Stomach (tissue), 9 donors: Measurements from ENCODE around the gene PANX3. TPM values are rescaled to one million over a fixed set of nuclear protein-coding genes. Genes with fewer than 3 reads are reported as not detected.
"Not testable (repeated sequence)": the region's sequence is repeated elsewhere in the genome, so short reads cannot be mapped to it uniquely, and the experiment has no call there.

Source experiments
- DNase-seq, 2 donors: peaks; one replicate each; pipeline versions ENCODE4 v3.0.0 to v3.0.0-alpha.2; 2013 to 2019
- H3K27ac ChIP-seq, 5 donors: fragments of 200-600 bp in 4 of 5; sonication (generic) in 4 of 5; one replicate each; pipeline ENCODE4 v1.5.1; 2013 to 2019; ENCODE audit warnings: mild to moderate bottlenecking in 1 of 5, moderate library complexity in 1 of 5
- H3K27me3 ChIP-seq, 3 donors: fragments of 200-600 bp; sonication (generic); one replicate each; pipeline ENCODE4 v1.5.1; 2017 to 2019; ENCODE audit warnings: mixed run types in 1 of 3
- H3K36me3 ChIP-seq, 4 donors: fragments of 200-600 bp; sonication (generic); 1 replicate in 3 of 4; 2 replicates in 1 of 4; pipeline ENCODE4 v1.5.1; 2016 to 2019
- H3K4me1 ChIP-seq, 4 donors: fragments of 200-600 bp; sonication (generic); one replicate each; pipeline ENCODE4 v1.5.1; 2016 to 2019
- H3K4me3 ChIP-seq, 4 donors: fragments of 200-600 bp; sonication (generic) in 3 of 4; one replicate each; pipeline ENCODE4 v1.5.1; 2016 to 2019; ENCODE audit warnings: mild to moderate bottlenecking in 1 of 4
- H3K9me3 ChIP-seq, 4 donors: fragments of 200-600 bp; sonication (generic); one replicate each; pipeline ENCODE4 v1.5.1; 2016 to 2019
- CTCF ChIP-seq, 7 experiments: fragments of 450-650 bp in 4 of 7; fragments of 200-600 bp in 3 of 7; sonication (generic) in 3 of 7; IDR thresholded peaks; one replicate each; pipeline ENCODE4 v1.5.1; 2016 to 2019; ENCODE audit warnings: antibody characterized with exemption in 7 of 7, control low read depth in 2 of 7, mild to moderate bottlenecking in 1 of 7
- EP300 ChIP-seq: sonication (generic); formaldehyde crosslinking; IDR thresholded peaks from one replicate; pipeline ENCODE4 v1.6.1; 2017; ENCODE audit warnings: antibody characterized with exemption
- POLR2A ChIP-seq, 4 donors: fragments of 450-650 bp; IDR thresholded peaks; one replicate each; pipeline ENCODE4 v1.6.1; 2016; ENCODE audit warnings: antibody characterized with exemption in 4 of 4, control low read depth in 2 of 4, mild to moderate bottlenecking in 1 of 4, moderate library complexity in 1 of 4
- POLR2AphosphoS5 ChIP-seq, 3 donors: sonication (generic); formaldehyde crosslinking; IDR thresholded peaks; one replicate each; pipeline ENCODE4 v1.6.1; 2016; ENCODE audit warnings: antibody characterized with exemption in 3 of 3
- WGBS, 5 donors: extraction: QIAGEN DNeasy Blood & Tissue Kit in 3 of 5; methylation state at CpG; one replicate each; pipeline versions ENCODE4 v1.1.5 to v1.1.7; 2013 to 2018; 5-methylcytosine and 5-hydroxymethylcytosine counted together
- intact Hi-C: fragments of 100-400 bp; cut with DNase I; formaldehyde crosslinking; loops from one replicate; pipeline ENCODE4 v1.15.1; 2023; ENCODE audit warnings: low total_unique reads
- polyA plus RNA-seq, 3 donors: library from polyadenylated mRNA; stranded (reverse); fragments of 200-250 nt; gene quantifications; one replicate each; pipeline ENCODE4 v1.2.3, GENCODE V29; 2013
- total RNA-seq, 5 donors: library from RNA; depleted of rRNA; stranded (reverse); fragments of >200 nt; gene quantifications; one replicate each; pipeline versions ENCODE4 v1.1.0 to v1.2.3, GENCODE V29; 2014 to 2016
- donor health status: healthy with polysubstance abuse.
- donor health status: Bipolar disorder and iron deficiency.
- donor health status: healthy.

PANX3 gene
- total and polyA plus RNA-seq, 8 donors, result not detected

- no peaks in the 10 kb centered on the region for H3K4me1 ChIP-seq
- no peaks in the 10 kb centered on the region for H3K9me3 ChIP-seq
- WGBS, 5 donors, result 92 to 97% (median 92%) methylated on average over 3 of the region's 3 CpGs
- intact Hi-C loops, result no loop called here
- no peak overlapping the region for H3K27ac ChIP-seq
- DNase-seq, result no peak
- no peaks in the 10 kb centered on the region for H3K36me3 ChIP-seq
- no peak overlapping the region for H3K4me3 ChIP-seq
- TF ChIP-seq POLR2A (IDR thresholded peaks at IDR 0.05), result no peak
- no peak for TF ChIP-seq CTCF (IDR thresholded peaks at IDR 0.05)
- TF ChIP-seq EP300, result no peak
- no peak for TF ChIP-seq POLR2AphosphoS5 (IDR thresholded peaks at IDR 0.05)
- H3K27me3 ChIP-seq, result peaks cover 0 to 28% (median 0%) of the 10 kb centered on the region in 3 donors
Measured at GRCh38 chr11:124595302-124595701, 15.9 kb upstream of the PANX3 start.

- intact Hi-C loops, result no loop called here
- no peaks in the 10 kb centered on the region for H3K4me1 ChIP-seq
- no peak overlapping the region for H3K4me3 ChIP-seq
- no peaks in the 10 kb centered on the region for H3K36me3 ChIP-seq
- no peaks in the 10 kb centered on the region for H3K9me3 ChIP-seq
- DNase-seq, result no peak
- peaks cover 0 to 24% (median 0%) of the 10 kb centered on the region in 3 donors for H3K27me3 ChIP-seq
- no peak overlapping the region for H3K27ac ChIP-seq
- TF ChIP-seq CTCF (IDR thresholded peaks at IDR 0.05) (no peak), EP300 (no peak), POLR2AphosphoS5 (IDR thresholded peaks at IDR 0.05) (no peak), POLR2A (IDR thresholded peaks at IDR 0.05) (no peak)
Measured at GRCh38 chr11:124597626-124598025, 13.6 kb upstream of the PANX3 start.

- intact Hi-C loops, result no loop called here
Measured at GRCh38 chr11:124600621-124601320, 10.5 kb upstream of the PANX3 start.

GRCh38 chr11:124602193-124602592 lies 9.0 kb upstream of the PANX3 start:
- H3K4me1 ChIP-seq, result no peaks in the 10 kb centered on the region
- H3K9me3 ChIP-seq, result no peaks in the 10 kb centered on the region
- TF ChIP-seq EP300 (no peak), CTCF (IDR thresholded peaks at IDR 0.05) (no peak), POLR2A (IDR thresholded peaks at IDR 0.05) (no peak), POLR2AphosphoS5 (IDR thresholded peaks at IDR 0.05) (no peak)
- H3K27me3 ChIP-seq, result peaks cover 0 to 3% (median 0%) of the 10 kb centered on the region in 3 donors
- 71 to 87% (median 81%) methylated on average over 3 of the region's 3 CpGs for WGBS, 5 donors
- H3K4me3 ChIP-seq, result no peak overlapping the region
- no peak for DNase-seq
- no peak overlapping the region for H3K27ac ChIP-seq
- intact Hi-C loops, result no loop called here
- no peaks in the 10 kb centered on the region for H3K36me3 ChIP-seq

More at GRCh38 chr11:124600621-124601320, 10.5 kb upstream of the PANX3 start:
- no peaks in the 10 kb centered on the region for H3K4me1 ChIP-seq
- TF ChIP-seq CTCF (IDR thresholded peaks at IDR 0.05), result no peak
- no peak for TF ChIP-seq POLR2AphosphoS5 (IDR thresholded peaks at IDR 0.05)
- TF ChIP-seq EP300, result no peak
- no peak for TF ChIP-seq POLR2A (IDR thresholded peaks at IDR 0.05)
- no peak overlapping the region for H3K4me3 ChIP-seq
- no peak overlapping the region for H3K27ac ChIP-seq
- WGBS, 5 donors, result 52 to 63% (median 58%) methylated on average over 5 of the region's 5 CpGs
- H3K27me3 ChIP-seq, result peaks cover 0 to 10% (median 0%) of the 10 kb centered on the region in 3 donors
- no peaks in the 10 kb centered on the region for H3K9me3 ChIP-seq
- DNase-seq, result no peak
- H3K36me3 ChIP-seq, result no peaks in the 10 kb centered on the region

GRCh38 chr11:124602723-124603122 lies 8.5 kb upstream of the PANX3 start:
- DNase-seq, intact Hi-C loops, H3K27me3 ChIP-seq, H3K4me1 ChIP-seq, H3K27ac ChIP-seq, H3K36me3 ChIP-seq, H3K9me3 ChIP-seq, H3K4me3 ChIP-seq: not testable (repeated sequence)
- WGBS, 5 donors, result 60 to 79% (median 75%) methylated on average over 3 of the region's 3 CpGs
